DND-41 (cell line): ENCODE results near the gene CTNNA3.

Experiments used
- ATAC-seq: fragments of 200-7000 bp; cut with Tn5 transposase; 3 replicates; pipeline ENCODE4 v1.9.1; 2021; ENCODE audit warnings: low read depth; ENCODE audit not compliant: insufficient read depth
- DNase-seq: peaks from one replicate; pipeline ENCODE4 v3.0.0-alpha.2; 2020
- H2AFZ ChIP-seq: 2 replicates; pipeline ENCODE4 v1.6.0; 2012; ENCODE audit warnings: low read depth, low read length
- H3K27ac ChIP-seq: 2 replicates; pipeline ENCODE4 v1.5.1; 2012; ENCODE audit warnings: low read length, inconsistent platforms
- H3K27me3 ChIP-seq: fragments of 200-600 bp; sonication (generic); 2 replicates; pipeline ENCODE4 v1.6.0; 2012; ENCODE audit warnings: low read length, mild to moderate bottlenecking, inconsistent platforms; ENCODE audit not compliant: insufficient read depth, poor library complexity
- H3K36me3 ChIP-seq: 2 replicates; pipeline ENCODE4 v1.5.1; 2012; ENCODE audit warnings: low read length, inconsistent platforms; ENCODE audit not compliant: insufficient read depth
- H3K4me1 ChIP-seq: 2 replicates; pipeline ENCODE4 v1.5.1; 2012; ENCODE audit warnings: mild to moderate bottlenecking, low read length; ENCODE audit not compliant: insufficient read depth
- H3K4me2 ChIP-seq: 2 replicates; pipeline ENCODE4 v1.6.0; 2012; ENCODE audit warnings: mild to moderate bottlenecking, moderate library complexity, low read length, inconsistent platforms; ENCODE audit not compliant: insufficient read depth
- H3K4me3 ChIP-seq, 2 experiments: fragments of 200-600 bp in 1 of 2; shearing (Covaris generic) in 1 of 2; 2 replicates each; pipeline ENCODE4 v1.5.1; 2012 to 2016; ENCODE audit warnings: inconsistent platforms in 2 of 2, low read length in 2 of 2, mild to moderate bottlenecking in 2 of 2, low read depth in 1 of 2, moderate library complexity in 1 of 2
- H3K79me2 ChIP-seq: 2 replicates; pipeline ENCODE4 v1.6.0; 2012; ENCODE audit warnings: low read length, inconsistent platforms; ENCODE audit not compliant: insufficient read depth
- H3K9ac ChIP-seq: 2 replicates; pipeline ENCODE4 v1.6.0; 2012; ENCODE audit warnings: low read depth, mild to moderate bottlenecking, inconsistent platforms, low read length, moderate library complexity
- H3K9me3 ChIP-seq: 2 replicates; pipeline ENCODE4 v1.5.1; 2012; ENCODE audit warnings: low read length, moderate library complexity, mild to moderate bottlenecking, inconsistent platforms; ENCODE audit not compliant: insufficient read depth, severe bottlenecking
- H4K20me1 ChIP-seq: 2 replicates; pipeline ENCODE4 v1.6.0; 2012; ENCODE audit warnings: low read length; ENCODE audit not compliant: insufficient read depth
- EZH2 ChIP-seq: IDR thresholded peaks from 3 replicates; pipeline ENCODE4 v1.6.1; 2012; ENCODE audit warnings: borderline replicate concordance, low read depth, mild to moderate bottlenecking, moderate library complexity, low read length, inconsistent platforms; ENCODE audit not compliant: severe bottlenecking
- TF ChIP-seq, protein P1 (sequence below): IDR thresholded peaks from 2 replicates; pipeline ENCODE4 v1.5.1; 2012; ENCODE audit warnings: borderline replicate concordance, low read length, moderate library complexity, mild to moderate bottlenecking; ENCODE audit not compliant: poor library complexity, severe bottlenecking; ENCODE audit errors: extremely low read depth

Gene CTNNA3

DNA sequence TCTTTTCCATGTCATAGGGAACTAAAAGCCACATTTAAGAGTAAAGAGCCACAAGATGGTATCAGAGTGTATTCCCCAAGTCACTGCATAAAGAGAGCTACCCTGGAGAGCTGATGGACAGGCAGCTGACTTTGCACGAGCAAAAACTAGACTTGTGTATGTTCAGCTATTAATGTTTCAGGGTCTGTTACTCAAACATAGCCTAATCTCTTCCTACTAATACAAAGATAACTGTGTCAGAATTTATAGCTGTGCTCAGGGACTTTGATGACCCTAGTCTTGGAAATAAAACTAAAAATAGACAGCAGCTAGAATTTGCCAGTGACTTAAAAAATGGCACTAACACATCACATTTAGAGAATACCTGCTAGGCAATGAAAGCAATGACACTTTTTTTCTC lies 815.7 kb downstream of the CTNNA3 start:
- Histone ChIP-seq H2AFZ (no peak overlapping the region), H3K4me3 (no peak overlapping the region), H3K79me2 (no peaks in the 10 kb centered on the region), H3K27ac (no peak overlapping the region), H3K36me3 (no peaks in the 10 kb centered on the region), H3K9me3 (no peaks in the 10 kb centered on the region), H3K4me1 (no peaks in the 10 kb centered on the region), H3K9ac (no peak overlapping the region), H3K27me3 (no peaks in the 10 kb centered on the region), H3K4me2 (no peak overlapping the region), H4K20me1 (no peaks in the 10 kb centered on the region)
- ATAC-seq (no peak), DNase-seq (no peak)
- no peak for TF ChIP-seq EZH2
- TF ChIP-seq, protein P1, sequence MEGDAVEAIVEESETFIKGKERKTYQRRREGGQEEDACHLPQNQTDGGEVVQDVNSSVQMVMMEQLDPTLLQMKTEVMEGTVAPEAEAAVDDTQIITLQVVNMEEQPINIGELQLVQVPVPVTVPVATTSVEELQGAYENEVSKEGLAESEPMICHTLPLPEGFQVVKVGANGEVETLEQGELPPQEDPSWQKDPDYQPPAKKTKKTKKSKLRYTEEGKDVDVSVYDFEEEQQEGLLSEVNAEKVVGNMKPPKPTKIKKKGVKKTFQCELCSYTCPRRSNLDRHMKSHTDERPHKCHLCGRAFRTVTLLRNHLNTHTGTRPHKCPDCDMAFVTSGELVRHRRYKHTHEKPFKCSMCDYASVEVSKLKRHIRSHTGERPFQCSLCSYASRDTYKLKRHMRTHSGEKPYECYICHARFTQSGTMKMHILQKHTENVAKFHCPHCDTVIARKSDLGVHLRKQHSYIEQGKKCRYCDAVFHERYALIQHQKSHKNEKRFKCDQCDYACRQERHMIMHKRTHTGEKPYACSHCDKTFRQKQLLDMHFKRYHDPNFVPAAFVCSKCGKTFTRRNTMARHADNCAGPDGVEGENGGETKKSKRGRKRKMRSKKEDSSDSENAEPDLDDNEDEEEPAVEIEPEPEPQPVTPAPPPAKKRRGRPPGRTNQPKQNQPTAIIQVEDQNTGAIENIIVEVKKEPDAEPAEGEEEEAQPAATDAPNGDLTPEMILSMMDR = no peak

DNA sequence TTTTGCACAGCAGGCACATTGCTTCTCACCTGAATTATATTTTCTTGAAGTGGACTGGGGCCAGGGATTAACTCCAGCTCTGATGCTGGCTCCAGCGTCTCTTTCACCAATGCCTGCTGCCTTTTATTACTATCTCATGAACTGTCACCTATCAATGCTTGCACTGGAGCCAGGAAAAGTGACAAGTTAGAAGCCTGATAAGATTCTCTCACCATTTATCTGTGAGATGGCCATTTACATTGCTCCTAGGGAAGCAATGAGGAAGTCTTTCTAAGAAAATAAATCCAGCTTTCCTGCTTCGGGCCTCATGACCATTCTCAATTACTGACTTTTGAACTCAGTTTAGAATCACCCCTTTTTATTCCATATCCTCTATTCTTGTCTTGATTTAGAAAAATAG lies 818.6 kb downstream of the CTNNA3 start:
- ATAC-seq (no peak), DNase-seq (no peak)
- TF ChIP-seq, protein P1 = no peak
- no peak for TF ChIP-seq EZH2
- Histone ChIP-seq H4K20me1 (no peaks in the 10 kb centered on the region), H3K36me3 (no peaks in the 10 kb centered on the region), H3K4me2 (no peak overlapping the region), H3K79me2 (no peaks in the 10 kb centered on the region), H3K27me3 (no peaks in the 10 kb centered on the region), H3K4me1 (no peaks in the 10 kb centered on the region), H3K4me3 (no peak overlapping the region), H3K9ac (no peak overlapping the region), H3K9me3 (no peaks in the 10 kb centered on the region), H2AFZ (no peak overlapping the region), H3K27ac (no peak overlapping the region)

DNA sequence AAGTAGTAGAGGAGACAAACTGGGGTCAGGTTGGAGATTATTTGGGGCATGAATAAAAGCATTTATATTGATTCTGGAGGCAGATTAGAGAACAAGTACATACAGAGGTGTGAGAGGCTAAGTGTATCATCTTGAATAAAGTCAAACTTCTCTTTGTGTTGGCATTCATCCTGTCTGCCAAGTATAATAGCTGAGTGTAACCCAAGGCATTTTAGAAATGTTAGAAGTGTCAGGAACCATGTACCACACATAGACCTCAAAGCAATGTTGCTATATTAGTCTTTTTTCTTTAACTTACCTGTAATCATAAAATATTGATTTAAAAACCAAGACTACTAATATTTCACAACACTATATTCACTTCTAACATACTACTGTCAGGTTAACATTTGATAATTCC lies 826.4 kb downstream of the CTNNA3 start:
- H3K36me3 ChIP-seq = no peaks in the 10 kb centered on the region
- H3K4me3 ChIP-seq = no peak overlapping the region
- no peaks in the 10 kb centered on the region for H3K4me1 ChIP-seq
- H4K20me1 ChIP-seq = no peaks in the 10 kb centered on the region
- ATAC-seq (no peak), DNase-seq (no peak)
- no peak overlapping the region for H3K9ac ChIP-seq
- no peak overlapping the region for H2AFZ ChIP-seq
- no peaks in the 10 kb centered on the region for H3K79me2 ChIP-seq
- H3K4me2 ChIP-seq = no peak overlapping the region
- H3K27ac ChIP-seq = no peak overlapping the region
- TF ChIP-seq, protein P1 = no peak
- no peak for TF ChIP-seq EZH2
- no peaks in the 10 kb centered on the region for H3K9me3 ChIP-seq
- H3K27me3 ChIP-seq = no peaks in the 10 kb centered on the region

DNA sequence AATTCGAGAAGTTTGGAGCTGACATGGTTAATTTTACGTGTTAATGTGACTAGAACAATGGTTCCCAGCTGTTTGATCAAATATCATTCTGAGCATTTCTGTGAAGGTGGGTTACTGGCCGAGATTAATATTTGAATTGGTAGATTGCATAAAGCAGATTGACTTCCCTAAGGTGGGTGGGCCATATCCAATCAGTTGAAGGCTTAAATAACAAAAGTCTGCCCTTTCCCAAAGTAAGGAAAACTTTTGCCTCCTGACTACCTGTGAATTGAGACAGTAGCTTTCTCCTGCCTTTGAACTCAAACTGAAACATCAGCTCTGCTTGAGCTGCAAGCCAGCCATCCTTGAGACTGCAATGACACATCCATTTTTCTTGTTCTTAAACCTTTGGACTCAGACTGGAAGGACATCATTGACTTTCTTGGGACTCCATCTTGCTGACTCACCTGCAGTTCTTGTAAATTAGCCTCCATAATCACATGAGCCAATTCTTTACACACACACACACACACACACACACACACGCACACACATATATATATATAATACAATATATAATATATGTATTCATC lies 833.2 kb downstream of the CTNNA3 start:
- Histone ChIP-seq H3K27me3 (no peaks in the 10 kb centered on the region), H4K20me1 (no peaks in the 10 kb centered on the region), H3K4me2 (no peak overlapping the region), H3K79me2 (no peaks in the 10 kb centered on the region), H2AFZ (no peak overlapping the region), H3K4me1 (no peaks in the 10 kb centered on the region), H3K4me3 (no peak overlapping the region), H3K27ac (no peak overlapping the region), H3K36me3 (no peaks in the 10 kb centered on the region), H3K9ac (no peak overlapping the region), H3K9me3 (no peaks in the 10 kb centered on the region)
- no peak for ATAC-seq
- no peak for DNase-seq
- TF ChIP-seq, protein P1 = no peak
- TF ChIP-seq EZH2 = no peak
